Mesothelial cell of epicardium (in vitro differentiated cells): ENCODE data around the gene TADA2B. TPM values are rescaled to one million over a fixed set of nuclear protein-coding genes. Genes with fewer than 3 reads are reported as not detected.

ENCODE experiments used
- DNase-seq, 2 experiments: peaks; one replicate each; pipeline ENCODE4 v3.0.0; 2021; ENCODE audit warnings: low spot score in 2 of 2; ENCODE audit not compliant: unreplicated experiment in 2 of 2
- H3K27ac Mint-ChIP-seq: 2 replicates; pipeline ENCODE4 v1.8.0; 2021; ENCODE audit warnings: mixed read lengths
- H3K27me3 Mint-ChIP-seq: 2 replicates; pipeline ENCODE4 v1.8.0; 2021; ENCODE audit warnings: low read depth, mixed read lengths
- H3K36me3 Mint-ChIP-seq: 2 replicates; pipeline ENCODE4 v1.8.0; 2021; ENCODE audit warnings: mixed read lengths
- H3K4me1 Mint-ChIP-seq: 2 replicates; pipeline ENCODE4 v1.8.0; 2021; ENCODE audit warnings: mixed read lengths
- H3K4me3 Mint-ChIP-seq: 2 replicates; pipeline ENCODE4 v1.8.0; 2021; ENCODE audit warnings: mild to moderate bottlenecking, moderate library complexity, mixed read lengths
- H3K9me3 Mint-ChIP-seq: 2 replicates; pipeline ENCODE4 v1.8.0; 2021; ENCODE audit warnings: mixed read lengths
- CTCF ChIP-seq: fragments of 200-600 bp; sonication (generic); IDR thresholded peaks from one replicate; pipeline ENCODE4 v1.5.0; 2021; ENCODE audit warnings: antibody characterized with exemption; ENCODE audit not compliant: unreplicated experiment
- total RNA-seq: library from RNA; stranded (reverse); gene quantifications from 3 replicates; pipeline ENCODE4 v1.2.1, GENCODE V29; 2021

TADA2B gene
- total RNA-seq, 1 donor from 2014 or later: 17.4 TPM

GRCh38 chr4:7026107-7026506 lies 17.1 kb upstream of the TADA2B start:
- H3K36me3 Mint-ChIP-seq: peaks cover 31% of the 10 kb centered on the region
- H3K27ac Mint-ChIP-seq: no peak overlapping the region

GRCh38 chr4:7027284-7027683 lies 15.9 kb upstream of the TADA2B start:
- peaks cover 36% of the 10 kb centered on the region for H3K36me3 Mint-ChIP-seq
- no peak for TF ChIP-seq CTCF
- DNase-seq: no peak
- H3K27me3 Mint-ChIP-seq: no peaks in the 10 kb centered on the region
- no peak overlapping the region for H3K4me3 Mint-ChIP-seq
- no peak overlapping the region for H3K27ac Mint-ChIP-seq
- no peaks in the 10 kb centered on the region for H3K9me3 Mint-ChIP-seq
- no peaks in the 10 kb centered on the region for H3K4me1 Mint-ChIP-seq

More at GRCh38 chr4:7026107-7026506, 17.1 kb upstream of the TADA2B start:
- no peak overlapping the region for H3K4me3 Mint-ChIP-seq
- H3K9me3 Mint-ChIP-seq: no peaks in the 10 kb centered on the region
- H3K4me1 Mint-ChIP-seq: no peaks in the 10 kb centered on the region
- TF ChIP-seq CTCF: no peak
- no peak for DNase-seq
- H3K27me3 Mint-ChIP-seq: no peaks in the 10 kb centered on the region

GRCh38 chr4:7027913-7028312 lies 15.3 kb upstream of the TADA2B start:
- TF ChIP-seq CTCF: no peak
- Mint-ChIP-seq H3K27me3 (no peaks in the 10 kb centered on the region), H3K4me1 (no peaks in the 10 kb centered on the region), H3K36me3 (peaks cover 36% of the 10 kb centered on the region), H3K4me3 (no peak overlapping the region), H3K27ac (no peak overlapping the region), H3K9me3 (no peaks in the 10 kb centered on the region)
- DNase-seq: no peak

GRCh38 chr4:7029212-7029611 lies 14.0 kb upstream of the TADA2B start:
- H3K36me3 Mint-ChIP-seq: peaks cover 33% of the 10 kb centered on the region
- no peaks in the 10 kb centered on the region for H3K4me1 Mint-ChIP-seq
- TF ChIP-seq CTCF: no peak
- H3K27me3 Mint-ChIP-seq: no peaks in the 10 kb centered on the region
- DNase-seq: no peak
- H3K27ac Mint-ChIP-seq: no peak overlapping the region
- no peaks in the 10 kb centered on the region for H3K9me3 Mint-ChIP-seq
- H3K4me3 Mint-ChIP-seq: no peak overlapping the region

- Mint-ChIP-seq H3K9me3 (no peaks in the 10 kb centered on the region), H3K27me3 (no peaks in the 10 kb centered on the region), H3K27ac (no peak overlapping the region), H3K36me3 (peaks cover 33% of the 10 kb centered on the region), H3K4me3 (no peak overlapping the region), H3K4me1 (no peaks in the 10 kb centered on the region)
- DNase-seq: no peak
- TF ChIP-seq CTCF: no peak
Measured at GRCh38 chr4:7029921-7030320, 13.3 kb upstream of the TADA2B start.

- Mint-ChIP-seq H3K9me3 (no peaks in the 10 kb centered on the region), H3K4me3 (no peak overlapping the region), H3K36me3 (peaks cover 32% of the 10 kb centered on the region), H3K4me1 (no peaks in the 10 kb centered on the region), H3K27ac (no peak overlapping the region), H3K27me3 (no peaks in the 10 kb centered on the region)
- no peak for DNase-seq
- no peak for TF ChIP-seq CTCF
Measured at GRCh38 chr4:7030856-7031255, 12.3 kb upstream of the TADA2B start.
